Liver (tissue), 3 donors: Measurements from ENCODE around the gene LCP2.

Experiments
- FOXA1 ChIP-seq: IDR thresholded peaks from 2 replicates; pipeline ENCODE4 v1.6.1; 2016; ENCODE audit warnings: antibody characterized with exemption
- GABPA ChIP-seq, 2 donors: IDR thresholded peaks in 1 of 2; conservative IDR thresholded peaks in 1 of 2; 2 replicates each; pipeline ENCODE4 v1.6.1; 2016; ENCODE audit warnings: antibody characterized with exemption in 2 of 2, mild to moderate bottlenecking in 1 of 2, moderate library complexity in 1 of 2
- HNF4A ChIP-seq, 2 donors: conservative IDR thresholded peaks; 2 replicates each; pipeline ENCODE4 v1.6.1; 2016; ENCODE audit warnings: antibody characterized with exemption in 2 of 2, mild to moderate bottlenecking in 2 of 2
- JUND ChIP-seq, 2 donors: IDR thresholded peaks; 2 replicates each; pipeline ENCODE4 v1.6.1; 2016; ENCODE audit warnings: antibody characterized with exemption in 2 of 2
- RAD21 ChIP-seq, 2 donors: IDR thresholded peaks; 2 replicates each; pipeline ENCODE4 v1.6.1; 2016; ENCODE audit warnings: antibody characterized with exemption in 2 of 2, mild to moderate bottlenecking in 2 of 2
- RXRA ChIP-seq, 2 donors: IDR thresholded peaks; 2 replicates each; pipeline ENCODE4 v1.6.1; 2017 to 2018; ENCODE audit warnings: antibody characterized with exemption in 2 of 2, mild to moderate bottlenecking in 1 of 2
- SP1 ChIP-seq: IDR thresholded peaks from 2 replicates; pipeline ENCODE4 v1.6.1; 2018; ENCODE audit warnings: antibody characterized with exemption, mild to moderate bottlenecking
- YY1 ChIP-seq: IDR thresholded peaks from 2 replicates; pipeline ENCODE4 v1.6.1; 2016; ENCODE audit warnings: antibody characterized with exemption, mild to moderate bottlenecking
- TF ChIP-seq, protein P1 (sequence below): fragments of 150-350 bp; IDR thresholded peaks from 2 replicates; pipeline ENCODE4 v1.5.1; 2017; ENCODE audit warnings: improper control_type of control experiment, low read depth, low read length; ENCODE audit not compliant: missing input control
- TF ChIP-seq, protein P2 (sequence below): IDR thresholded peaks from 2 replicates; pipeline ENCODE4 v1.6.1; 2016; ENCODE audit warnings: antibody characterized with exemption
- TF ChIP-seq, protein P3 (sequence below): IDR thresholded peaks from 2 replicates; pipeline ENCODE4 v1.6.1; 2016; ENCODE audit warnings: antibody characterized with exemption, mild to moderate bottlenecking
- TF ChIP-seq, protein P4 (sequence below): IDR thresholded peaks from 2 replicates; pipeline ENCODE4 v1.6.1; 2016; ENCODE audit warnings: antibody characterized with exemption
- donor health status: healthy.
- donor health status: healthy.

DNA sequence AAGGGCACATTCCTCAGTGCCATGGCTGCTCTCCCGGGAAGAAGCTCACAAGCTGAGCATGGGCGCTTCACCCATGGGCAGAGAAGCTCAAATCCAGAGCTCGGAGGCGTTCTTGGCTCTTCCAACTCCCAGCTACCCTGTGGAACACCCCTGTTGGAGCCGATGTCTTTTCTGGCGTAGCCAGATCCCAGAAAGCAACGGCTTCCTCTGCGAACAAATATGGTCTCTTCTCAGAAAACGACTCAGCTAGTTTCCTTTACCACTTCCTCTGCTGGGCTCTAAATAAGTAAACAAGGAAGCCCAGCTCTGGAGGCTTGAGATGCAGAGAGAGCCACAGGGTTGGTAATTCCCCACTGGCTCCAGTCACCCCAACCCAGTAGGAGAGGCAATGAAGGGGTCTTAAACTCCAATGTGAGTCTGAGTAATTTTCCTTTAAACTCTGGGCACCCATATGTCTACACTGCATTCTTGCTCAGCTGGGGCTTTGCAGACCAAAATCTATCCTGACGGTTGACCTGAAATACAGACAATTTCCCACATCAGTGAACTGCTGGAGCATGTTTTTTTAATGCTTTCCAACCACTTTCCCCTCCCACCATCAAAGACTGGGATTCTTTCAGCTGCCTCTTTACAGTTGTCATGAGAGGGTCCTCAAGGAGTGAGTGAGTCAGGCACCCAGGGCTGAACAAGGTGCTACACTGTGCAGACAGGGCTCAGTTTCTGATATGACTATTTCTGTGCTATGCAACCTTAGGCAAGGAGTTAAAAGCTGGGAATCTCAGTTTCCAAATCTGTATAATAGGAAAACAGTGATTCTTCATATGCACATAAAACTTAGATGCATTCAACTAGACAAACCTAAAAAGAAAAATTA is at the start of gene LCP2:
- no peak for TF ChIP-seq SP1
- TF ChIP-seq, protein P1, sequence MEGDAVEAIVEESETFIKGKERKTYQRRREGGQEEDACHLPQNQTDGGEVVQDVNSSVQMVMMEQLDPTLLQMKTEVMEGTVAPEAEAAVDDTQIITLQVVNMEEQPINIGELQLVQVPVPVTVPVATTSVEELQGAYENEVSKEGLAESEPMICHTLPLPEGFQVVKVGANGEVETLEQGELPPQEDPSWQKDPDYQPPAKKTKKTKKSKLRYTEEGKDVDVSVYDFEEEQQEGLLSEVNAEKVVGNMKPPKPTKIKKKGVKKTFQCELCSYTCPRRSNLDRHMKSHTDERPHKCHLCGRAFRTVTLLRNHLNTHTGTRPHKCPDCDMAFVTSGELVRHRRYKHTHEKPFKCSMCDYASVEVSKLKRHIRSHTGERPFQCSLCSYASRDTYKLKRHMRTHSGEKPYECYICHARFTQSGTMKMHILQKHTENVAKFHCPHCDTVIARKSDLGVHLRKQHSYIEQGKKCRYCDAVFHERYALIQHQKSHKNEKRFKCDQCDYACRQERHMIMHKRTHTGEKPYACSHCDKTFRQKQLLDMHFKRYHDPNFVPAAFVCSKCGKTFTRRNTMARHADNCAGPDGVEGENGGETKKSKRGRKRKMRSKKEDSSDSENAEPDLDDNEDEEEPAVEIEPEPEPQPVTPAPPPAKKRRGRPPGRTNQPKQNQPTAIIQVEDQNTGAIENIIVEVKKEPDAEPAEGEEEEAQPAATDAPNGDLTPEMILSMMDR = no peak
- no peak for TF ChIP-seq HNF4A (conservative IDR thresholded peaks at IDR 0.05)
- TF ChIP-seq RXRA (IDR thresholded peaks at IDR 0.05) = no peak
- TF ChIP-seq, protein P2, sequence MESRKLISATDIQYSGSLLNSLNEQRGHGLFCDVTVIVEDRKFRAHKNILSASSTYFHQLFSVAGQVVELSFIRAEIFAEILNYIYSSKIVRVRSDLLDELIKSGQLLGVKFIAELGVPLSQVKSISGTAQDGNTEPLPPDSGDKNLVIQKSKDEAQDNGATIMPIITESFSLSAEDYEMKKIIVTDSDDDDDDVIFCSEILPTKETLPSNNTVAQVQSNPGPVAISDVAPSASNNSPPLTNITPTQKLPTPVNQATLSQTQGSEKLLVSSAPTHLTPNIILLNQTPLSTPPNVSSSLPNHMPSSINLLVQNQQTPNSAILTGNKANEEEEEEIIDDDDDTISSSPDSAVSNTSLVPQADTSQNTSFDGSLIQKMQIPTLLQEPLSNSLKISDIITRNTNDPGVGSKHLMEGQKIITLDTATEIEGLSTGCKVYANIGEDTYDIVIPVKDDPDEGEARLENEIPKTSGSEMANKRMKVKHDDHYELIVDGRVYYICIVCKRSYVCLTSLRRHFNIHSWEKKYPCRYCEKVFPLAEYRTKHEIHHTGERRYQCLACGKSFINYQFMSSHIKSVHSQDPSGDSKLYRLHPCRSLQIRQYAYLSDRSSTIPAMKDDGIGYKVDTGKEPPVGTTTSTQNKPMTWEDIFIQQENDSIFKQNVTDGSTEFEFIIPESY = no peak
- TF ChIP-seq RAD21 (IDR thresholded peaks at IDR 0.05) = no peak
- TF ChIP-seq, protein P3, sequence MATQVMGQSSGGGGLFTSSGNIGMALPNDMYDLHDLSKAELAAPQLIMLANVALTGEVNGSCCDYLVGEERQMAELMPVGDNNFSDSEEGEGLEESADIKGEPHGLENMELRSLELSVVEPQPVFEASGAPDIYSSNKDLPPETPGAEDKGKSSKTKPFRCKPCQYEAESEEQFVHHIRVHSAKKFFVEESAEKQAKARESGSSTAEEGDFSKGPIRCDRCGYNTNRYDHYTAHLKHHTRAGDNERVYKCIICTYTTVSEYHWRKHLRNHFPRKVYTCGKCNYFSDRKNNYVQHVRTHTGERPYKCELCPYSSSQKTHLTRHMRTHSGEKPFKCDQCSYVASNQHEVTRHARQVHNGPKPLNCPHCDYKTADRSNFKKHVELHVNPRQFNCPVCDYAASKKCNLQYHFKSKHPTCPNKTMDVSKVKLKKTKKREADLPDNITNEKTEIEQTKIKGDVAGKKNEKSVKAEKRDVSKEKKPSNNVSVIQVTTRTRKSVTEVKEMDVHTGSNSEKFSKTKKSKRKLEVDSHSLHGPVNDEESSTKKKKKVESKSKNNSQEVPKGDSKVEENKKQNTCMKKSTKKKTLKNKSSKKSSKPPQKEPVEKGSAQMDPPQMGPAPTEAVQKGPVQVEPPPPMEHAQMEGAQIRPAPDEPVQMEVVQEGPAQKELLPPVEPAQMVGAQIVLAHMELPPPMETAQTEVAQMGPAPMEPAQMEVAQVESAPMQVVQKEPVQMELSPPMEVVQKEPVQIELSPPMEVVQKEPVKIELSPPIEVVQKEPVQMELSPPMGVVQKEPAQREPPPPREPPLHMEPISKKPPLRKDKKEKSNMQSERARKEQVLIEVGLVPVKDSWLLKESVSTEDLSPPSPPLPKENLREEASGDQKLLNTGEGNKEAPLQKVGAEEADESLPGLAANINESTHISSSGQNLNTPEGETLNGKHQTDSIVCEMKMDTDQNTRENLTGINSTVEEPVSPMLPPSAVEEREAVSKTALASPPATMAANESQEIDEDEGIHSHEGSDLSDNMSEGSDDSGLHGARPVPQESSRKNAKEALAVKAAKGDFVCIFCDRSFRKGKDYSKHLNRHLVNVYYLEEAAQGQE = no peak
- TF ChIP-seq FOXA1 = no peak
- TF ChIP-seq, protein P4, sequence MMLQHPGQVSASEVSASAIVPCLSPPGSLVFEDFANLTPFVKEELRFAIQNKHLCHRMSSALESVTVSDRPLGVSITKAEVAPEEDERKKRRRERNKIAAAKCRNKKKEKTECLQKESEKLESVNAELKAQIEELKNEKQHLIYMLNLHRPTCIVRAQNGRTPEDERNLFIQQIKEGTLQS = no peak
- TF ChIP-seq GABPA (IDR thresholded peaks at IDR 0.05 in 1 of 2, conservative IDR thresholded peaks at IDR 0.05 in 1 of 2) = no peak
- no peak for TF ChIP-seq JUND (IDR thresholded peaks at IDR 0.05)
- TF ChIP-seq YY1 = peak; percentile 47
